OCI-LY1 (cell line): ENCODE measurements around the gene HTR3B.
"Not testable (repeated sequence)": the region's sequence is repeated elsewhere in the genome, so short reads cannot be mapped to it uniquely, and the experiment has no call there.

ENCODE experiments used
- H2AFZ ChIP-seq: fragments of 200-600 bp; sonication (generic), shearing (Covaris generic); 2 replicates; pipeline ENCODE4 v1.6.0; 2014; ENCODE audit warnings: antibody characterized with exemption, mild to moderate bottlenecking, low read length
- H3F3A ChIP-seq: fragments of 200-600 bp; sonication (generic), shearing (Covaris generic); 2 replicates; pipeline ENCODE4 v1.6.0; 2014; ENCODE audit warnings: mild to moderate bottlenecking, antibody characterized with exemption, low read length, moderate library complexity; ENCODE audit not compliant: insufficient read depth
- H3K27ac ChIP-seq: fragments of 200-600 bp; sonication (generic); 2 replicates; pipeline ENCODE4 v1.5.1; 2014; ENCODE audit warnings: low read length, mixed run types, mild to moderate bottlenecking, low read depth; ENCODE audit not compliant: poor library complexity, severe bottlenecking
- H3K27me3 ChIP-seq: fragments of 200-600 bp; sonication (generic); 2 replicates; pipeline ENCODE4 v1.6.0; 2014; ENCODE audit warnings: antibody characterized with exemption, mild to moderate bottlenecking, low read length, moderate library complexity; ENCODE audit not compliant: insufficient read depth
- H3K36me3 ChIP-seq: fragments of 200-600 bp; sonication (generic); 2 replicates; pipeline ENCODE4 v1.6.1; 2014; ENCODE audit warnings: mild to moderate bottlenecking, antibody characterized with exemption, low read length, moderate library complexity, mixed read lengths; ENCODE audit not compliant: insufficient read depth
- H3K4me1 ChIP-seq: fragments of 200-600 bp; sonication (generic); 2 replicates; pipeline ENCODE4 v1.5.1; 2014; ENCODE audit warnings: mild to moderate bottlenecking, low read length, moderate library complexity; ENCODE audit not compliant: insufficient read depth, severe bottlenecking
- H3K4me2 ChIP-seq: fragments of 200-600 bp; sonication (generic), shearing (Covaris generic); 2 replicates; pipeline ENCODE4 v1.6.1; 2014; ENCODE audit warnings: low read length
- H3K4me3 ChIP-seq: fragments of 200-600 bp; sonication (generic); 2 replicates; pipeline ENCODE4 v1.5.1; 2014; ENCODE audit warnings: low read length, low read depth, mild to moderate bottlenecking, mixed read lengths; ENCODE audit not compliant: poor library complexity, severe bottlenecking
- H3K79me2 ChIP-seq: fragments of 200-600 bp; shearing (Covaris generic); 2 replicates; pipeline ENCODE4 v1.6.1; 2016; ENCODE audit warnings: mixed run types, low read length, mixed read lengths; ENCODE audit not compliant: insufficient read depth
- H3K9ac ChIP-seq: fragments of 200-600 bp; sonication (generic), shearing (Covaris generic); 2 replicates; pipeline ENCODE4 v1.6.1; 2014; ENCODE audit warnings: mild to moderate bottlenecking, low read length, mixed read lengths
- H3K9me2 ChIP-seq: fragments of 200-600 bp; sonication (generic), shearing (Covaris generic); 2 replicates; pipeline ENCODE4 v1.6.1; 2014; ENCODE audit warnings: low read depth, mild to moderate bottlenecking, low read length, mixed read lengths
- H3K9me3 ChIP-seq: fragments of 200-600 bp; shearing (Covaris generic); 2 replicates; pipeline ENCODE4 v1.6.1; 2014; ENCODE audit warnings: low read length, mixed read lengths
- H4K20me1 ChIP-seq: fragments of 200-600 bp; sonication (generic), shearing (Covaris generic); 2 replicates; pipeline ENCODE4 v1.6.0; 2016; ENCODE audit warnings: mild to moderate bottlenecking, low read length; ENCODE audit not compliant: insufficient read depth
- CTCF ChIP-seq: fragments of 200-600 bp; sonication (generic), shearing (Covaris generic); IDR thresholded peaks from 2 replicates; pipeline ENCODE4 v1.5.1; 2017; ENCODE audit warnings: mild to moderate bottlenecking, antibody characterized with exemption, low read length, moderate library complexity, mixed read lengths
- EZH2 ChIP-seq: fragments of 200-600 bp; sonication (generic), shearing (Covaris generic); IDR thresholded peaks from 2 replicates; pipeline ENCODE4 v1.8.0; 2017; ENCODE audit warnings: borderline replicate concordance, mixed run types, mild to moderate bottlenecking, antibody characterized with exemption, low read length, moderate library complexity, mixed read lengths

The HTR3B gene

GRCh38 chr11:113877670-113878055 is 26.9 kb upstream of the HTR3B start:
- Histone ChIP-seq H3K4me2 (no peak overlapping the region; the same call in 1 of the 2 replicates), H3K9ac (no peak overlapping the region)
- TF ChIP-seq EZH2 (no peak), CTCF (no peak)

GRCh38 chr11:113879446-113879845 is 25.1 kb upstream of the HTR3B start:
- H3K27me3 ChIP-seq, result not testable (repeated sequence)

More at GRCh38 chr11:113877670-113878055, 26.9 kb upstream of the HTR3B start:
- Histone ChIP-seq H3K79me2 (no peaks in the 10 kb centered on the region), H3F3A (no peaks in the 10 kb centered on the region), H2AFZ (no peak overlapping the region), H3K4me3 (no peak overlapping the region), H4K20me1 (no peaks in the 10 kb centered on the region), H3K9me3 (no peaks in the 10 kb centered on the region), H3K9me2 (no peaks in the 10 kb centered on the region), H3K36me3 (no peaks in the 10 kb centered on the region), H3K27me3 (no peaks in the 10 kb centered on the region), H3K4me1 (peaks cover 34% of the 10 kb centered on the region), H3K27ac (no peak overlapping the region)

GRCh38 chr11:113880971-113881370 is 23.6 kb upstream of the HTR3B start:
- Histone ChIP-seq H3K27me3 (no peaks in the 10 kb centered on the region), H3K79me2 (no peaks in the 10 kb centered on the region)

More at GRCh38 chr11:113879446-113879845, 25.1 kb upstream of the HTR3B start:
- not testable (repeated sequence) for H4K20me1 ChIP-seq, H3K79me2 ChIP-seq, H3K9me2 ChIP-seq, H2AFZ ChIP-seq, H3K4me2 ChIP-seq, H3F3A ChIP-seq, H3K27ac ChIP-seq, H3K36me3 ChIP-seq, H3K9me3 ChIP-seq, H3K4me3 ChIP-seq, H3K9ac ChIP-seq
- H3K4me1 ChIP-seq, result peaks cover 16% of the 10 kb centered on the region

More at GRCh38 chr11:113880971-113881370, 23.6 kb upstream of the HTR3B start:
- peaks cover 14% of the 10 kb centered on the region for H3K4me1 ChIP-seq
- H4K20me1 ChIP-seq, result no peaks in the 10 kb centered on the region
- H2AFZ ChIP-seq, result no peak overlapping the region
- H3K9me2 ChIP-seq, result no peaks in the 10 kb centered on the region
- H3K9me3 ChIP-seq, result no peaks in the 10 kb centered on the region
- no peak overlapping the region for H3K27ac ChIP-seq
- no peaks in the 10 kb centered on the region for H3K36me3 ChIP-seq
- H3K4me3 ChIP-seq, result no peak overlapping the region
- no peak overlapping the region for H3K4me2 ChIP-seq
- TF ChIP-seq CTCF, result no peak
- no peak for TF ChIP-seq EZH2
- no peak overlapping the region for H3K9ac ChIP-seq
- no peaks in the 10 kb centered on the region for H3F3A ChIP-seq
